Liver (tissue), 9 donors: ENCODE results near the gene NSMCE4A. TPM values are rescaled to one million over a fixed set of nuclear protein-coding genes. Genes with fewer than 3 reads are reported as not detected.
A peak's percentile ranks its signal among the peaks of the same experiment; 100 is the strongest.
"Not testable (repeated sequence)": the region's sequence is repeated elsewhere in the genome, so short reads cannot be mapped to it uniquely, and the experiment has no call there.

ENCODE experiments used
- DNase-seq: peaks from one replicate; pipeline ENCODE4 v3.0.0-alpha.2; 2017; ENCODE audit warnings: low spot score
- H3K27ac ChIP-seq, 2 donors: one replicate each; pipeline ENCODE4 v1.7.0; 2013; ENCODE audit warnings: inconsistent platforms in 2 of 2, low read length in 2 of 2, control low read depth in 1 of 2, low read depth in 1 of 2, mild to moderate bottlenecking in 1 of 2
- H3K27me3 ChIP-seq, 4 donors: one replicate each; pipeline versions ENCODE4 v1.6.1 to v1.7.0; 2013; ENCODE audit warnings: low read length in 3 of 4, inconsistent platforms in 1 of 4, mild to moderate bottlenecking in 1 of 4, moderate library complexity in 1 of 4; ENCODE audit not compliant: control insufficient read depth in 4 of 4, insufficient read depth in 4 of 4
- H3K36me3 ChIP-seq, 4 donors: one replicate each; pipeline versions ENCODE4 v1.6.1 to v1.7.0; 2013; ENCODE audit warnings: low read length in 3 of 4, mild to moderate bottlenecking in 3 of 4, low read depth in 1 of 4, moderate library complexity in 1 of 4; ENCODE audit not compliant: control insufficient read depth in 4 of 4, insufficient read depth in 3 of 4
- H3K4me1 ChIP-seq, 4 donors: one replicate each; pipeline versions ENCODE4 v1.6.1 to v1.7.0; 2013; ENCODE audit warnings: low read length in 3 of 4, mild to moderate bottlenecking in 3 of 4, moderate library complexity in 1 of 4; ENCODE audit not compliant: control insufficient read depth in 4 of 4, insufficient read depth in 4 of 4
- H3K4me3 ChIP-seq, 3 donors: one replicate each; pipeline versions ENCODE4 v1.6.1 to v1.7.0; 2013; ENCODE audit warnings: low read length in 3 of 3, control low read depth in 1 of 3, low read depth in 1 of 3, mild to moderate bottlenecking in 1 of 3
- H3K9ac ChIP-seq, 2 donors: one replicate each; pipeline ENCODE4 v1.7.0; 2013; ENCODE audit warnings: low read length in 2 of 2, mild to moderate bottlenecking in 2 of 2, moderate library complexity in 2 of 2, control low read depth in 1 of 2, low read depth in 1 of 2
- H3K9me3 ChIP-seq, 4 donors: one replicate each; pipeline versions ENCODE4 v1.6.1 to v1.7.0; 2013; ENCODE audit warnings: low read length in 3 of 4; ENCODE audit not compliant: control insufficient read depth in 4 of 4
- EGR1 ChIP-seq, 2 donors: IDR thresholded peaks; 2 replicates each; pipeline ENCODE4 v1.6.1; 2016 to 2018; ENCODE audit warnings: antibody characterized with exemption in 2 of 2, low read depth in 2 of 2
- FOXA2 ChIP-seq: IDR thresholded peaks from 2 replicates; pipeline ENCODE4 v1.6.1; 2016; ENCODE audit warnings: antibody characterized with exemption
- HNF4A ChIP-seq, 2 donors: conservative IDR thresholded peaks; 2 replicates each; pipeline ENCODE4 v1.6.1; 2016; ENCODE audit warnings: antibody characterized with exemption in 2 of 2, mild to moderate bottlenecking in 2 of 2
- HNF4G ChIP-seq: IDR thresholded peaks from 2 replicates; pipeline ENCODE4 v1.6.1; 2016; ENCODE audit warnings: antibody characterized with exemption
- JUND ChIP-seq, 2 donors: IDR thresholded peaks; 2 replicates each; pipeline ENCODE4 v1.6.1; 2016; ENCODE audit warnings: antibody characterized with exemption in 2 of 2
- NR2F2 ChIP-seq: IDR thresholded peaks from 2 replicates; pipeline ENCODE4 v1.6.1; 2016; ENCODE audit warnings: antibody characterized with exemption
- RAD21 ChIP-seq, 2 donors: IDR thresholded peaks; 2 replicates each; pipeline ENCODE4 v1.6.1; 2016; ENCODE audit warnings: antibody characterized with exemption in 2 of 2, mild to moderate bottlenecking in 2 of 2
- RXRA ChIP-seq, 2 donors: IDR thresholded peaks; 2 replicates each; pipeline ENCODE4 v1.6.1; 2017 to 2018; ENCODE audit warnings: antibody characterized with exemption in 2 of 2, mild to moderate bottlenecking in 1 of 2
- SP1 ChIP-seq: IDR thresholded peaks from 2 replicates; pipeline ENCODE4 v1.6.1; 2018; ENCODE audit warnings: antibody characterized with exemption, mild to moderate bottlenecking
- YY1 ChIP-seq: IDR thresholded peaks from 2 replicates; pipeline ENCODE4 v1.6.1; 2016; ENCODE audit warnings: antibody characterized with exemption, mild to moderate bottlenecking
- WGBS: extraction: QIAGEN DNeasy Blood & Tissue Kit; methylation state at CpG from one replicate; pipeline ENCODE4 v1.1.7; 2013; 5-methylcytosine and 5-hydroxymethylcytosine counted together
- polyA plus RNA-seq, 2 donors: library from polyadenylated mRNA; stranded (reverse) in 1 of 2; unstranded in 1 of 2; fragments of 200-250 nt in 1 of 2; fragments of >200 nt in 1 of 2; fragmentation: Nextera tagmentation in 1 of 2; extraction: Ambion mirVana in 1 of 2; gene quantifications; one replicate each; pipeline versions ENCODE4 v1.2.1 to v1.2.3, GENCODE V29; 2013 to 2015
- total RNA-seq, 2 donors: library from RNA; depleted of rRNA; stranded (reverse); fragments of >200 nt; gene quantifications; one replicate each; pipeline ENCODE4 v1.2.3, GENCODE V29; 2014
- TF ChIP-seq, protein P1 (sequence below): IDR thresholded peaks from 2 replicates; pipeline ENCODE4 v1.6.1; 2016; ENCODE audit warnings: antibody characterized with exemption
- TF ChIP-seq, protein P2 (sequence below): IDR thresholded peaks from 2 replicates; pipeline ENCODE4 v1.6.1; 2016; ENCODE audit warnings: antibody characterized with exemption
- TF ChIP-seq, protein P3 (sequence below): fragments of 150-350 bp; IDR thresholded peaks from 2 replicates; pipeline ENCODE4 v1.5.1; 2017; ENCODE audit warnings: improper control_type of control experiment, low read depth, low read length; ENCODE audit not compliant: missing input control
- TF ChIP-seq, protein P4 (sequence below): IDR thresholded peaks from 2 replicates; pipeline ENCODE4 v1.6.1; 2016; ENCODE audit warnings: antibody characterized with exemption, mild to moderate bottlenecking
- donor health status: healthy.
- donor health status: healthy.
- donor health status: healthy.
- donor health status: healthy.
- donor health status: healthy.

The NSMCE4A gene
- total and polyA plus RNA-seq, 4 donors: 16.8 to 46.5 (median 30.8) TPM

DNA sequence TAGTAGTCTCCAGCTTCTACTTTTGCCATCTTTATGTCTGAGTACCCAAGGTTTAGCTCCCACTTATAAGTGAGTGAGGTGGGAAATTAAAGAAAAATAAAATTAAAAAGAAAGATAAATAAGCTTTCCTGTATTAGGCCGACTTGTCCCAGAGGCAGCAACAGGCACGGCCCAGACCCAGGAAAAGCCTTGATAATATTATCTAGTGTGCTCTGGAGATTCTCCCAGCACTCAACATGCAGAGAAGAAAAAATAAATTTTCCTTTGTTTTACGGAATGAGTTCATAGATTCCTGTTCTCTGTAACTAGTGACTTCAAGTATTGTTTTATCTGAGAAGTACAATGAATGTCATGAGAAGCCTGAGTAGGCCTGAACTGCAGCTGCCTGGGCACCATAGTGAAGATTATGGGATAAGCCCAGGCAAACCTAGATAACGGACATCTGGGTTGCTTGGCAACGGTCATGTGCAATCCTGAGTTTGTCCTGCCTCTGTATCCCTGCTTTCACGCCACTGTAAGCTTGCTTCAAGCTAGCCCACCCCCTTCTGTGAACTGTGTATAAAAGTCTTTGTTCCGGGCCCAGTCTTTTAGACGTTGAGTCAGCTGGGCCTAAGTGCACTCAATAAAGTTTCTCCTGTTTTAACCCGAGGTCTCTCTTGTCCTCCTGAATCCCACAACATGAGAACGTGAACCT, 53.6 kb downstream of the NSMCE4A start:
- Histone ChIP-seq H3K4me1 (peaks cover 0 to 5% (median 3%) of the 10 kb centered on the region in 4 donors), H3K27ac (no peak overlapping the region), H3K9ac (no peak overlapping the region), H3K4me3 (no peak overlapping the region), H3K9me3 (no peaks in the 10 kb centered on the region), H3K27me3 (no peaks in the 10 kb centered on the region), H3K36me3 (peaks cover 5 to 33% (median 11%) of the 10 kb centered on the region in 4 donors)
- WGBS: 77% methylated on average over 10 of the region's 10 CpGs
- TF ChIP-seq, protein P1, sequence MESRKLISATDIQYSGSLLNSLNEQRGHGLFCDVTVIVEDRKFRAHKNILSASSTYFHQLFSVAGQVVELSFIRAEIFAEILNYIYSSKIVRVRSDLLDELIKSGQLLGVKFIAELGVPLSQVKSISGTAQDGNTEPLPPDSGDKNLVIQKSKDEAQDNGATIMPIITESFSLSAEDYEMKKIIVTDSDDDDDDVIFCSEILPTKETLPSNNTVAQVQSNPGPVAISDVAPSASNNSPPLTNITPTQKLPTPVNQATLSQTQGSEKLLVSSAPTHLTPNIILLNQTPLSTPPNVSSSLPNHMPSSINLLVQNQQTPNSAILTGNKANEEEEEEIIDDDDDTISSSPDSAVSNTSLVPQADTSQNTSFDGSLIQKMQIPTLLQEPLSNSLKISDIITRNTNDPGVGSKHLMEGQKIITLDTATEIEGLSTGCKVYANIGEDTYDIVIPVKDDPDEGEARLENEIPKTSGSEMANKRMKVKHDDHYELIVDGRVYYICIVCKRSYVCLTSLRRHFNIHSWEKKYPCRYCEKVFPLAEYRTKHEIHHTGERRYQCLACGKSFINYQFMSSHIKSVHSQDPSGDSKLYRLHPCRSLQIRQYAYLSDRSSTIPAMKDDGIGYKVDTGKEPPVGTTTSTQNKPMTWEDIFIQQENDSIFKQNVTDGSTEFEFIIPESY: no peak
- TF ChIP-seq JUND (IDR thresholded peaks at IDR 0.05) (no peak), FOXA2 (no peak), NR2F2 (no peak), HNF4G (no peak)
- TF ChIP-seq, protein P2, sequence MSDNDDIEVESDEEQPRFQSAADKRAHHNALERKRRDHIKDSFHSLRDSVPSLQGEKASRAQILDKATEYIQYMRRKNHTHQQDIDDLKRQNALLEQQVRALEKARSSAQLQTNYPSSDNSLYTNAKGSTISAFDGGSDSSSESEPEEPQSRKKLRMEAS: no peak
- TF ChIP-seq, protein P3, sequence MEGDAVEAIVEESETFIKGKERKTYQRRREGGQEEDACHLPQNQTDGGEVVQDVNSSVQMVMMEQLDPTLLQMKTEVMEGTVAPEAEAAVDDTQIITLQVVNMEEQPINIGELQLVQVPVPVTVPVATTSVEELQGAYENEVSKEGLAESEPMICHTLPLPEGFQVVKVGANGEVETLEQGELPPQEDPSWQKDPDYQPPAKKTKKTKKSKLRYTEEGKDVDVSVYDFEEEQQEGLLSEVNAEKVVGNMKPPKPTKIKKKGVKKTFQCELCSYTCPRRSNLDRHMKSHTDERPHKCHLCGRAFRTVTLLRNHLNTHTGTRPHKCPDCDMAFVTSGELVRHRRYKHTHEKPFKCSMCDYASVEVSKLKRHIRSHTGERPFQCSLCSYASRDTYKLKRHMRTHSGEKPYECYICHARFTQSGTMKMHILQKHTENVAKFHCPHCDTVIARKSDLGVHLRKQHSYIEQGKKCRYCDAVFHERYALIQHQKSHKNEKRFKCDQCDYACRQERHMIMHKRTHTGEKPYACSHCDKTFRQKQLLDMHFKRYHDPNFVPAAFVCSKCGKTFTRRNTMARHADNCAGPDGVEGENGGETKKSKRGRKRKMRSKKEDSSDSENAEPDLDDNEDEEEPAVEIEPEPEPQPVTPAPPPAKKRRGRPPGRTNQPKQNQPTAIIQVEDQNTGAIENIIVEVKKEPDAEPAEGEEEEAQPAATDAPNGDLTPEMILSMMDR: no peak
- no peak for DNase-seq

DNA sequence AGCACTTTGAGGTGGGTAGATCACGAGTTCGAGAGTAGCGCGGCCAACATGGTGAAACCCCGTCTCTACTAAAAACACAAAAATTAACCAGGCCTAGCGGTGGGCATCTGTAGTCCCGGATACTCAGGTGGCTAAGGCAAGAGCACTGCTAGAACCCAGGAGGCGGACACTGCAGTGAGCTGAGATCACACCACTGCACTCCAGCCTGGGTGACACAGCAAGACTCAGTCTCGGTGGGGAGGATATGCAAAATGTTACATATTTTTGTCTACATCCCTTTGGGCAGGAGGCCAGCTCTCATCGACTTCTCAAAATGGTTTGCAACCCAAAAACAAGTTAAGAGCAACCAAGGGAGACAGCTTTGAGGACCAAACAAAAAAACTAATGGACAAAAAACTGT, 55.4 kb downstream of the NSMCE4A start:
- 92% methylated on average over 10 of the region's 10 CpGs for WGBS
- DNase-seq: no peak
- H3K27ac ChIP-seq: no peak overlapping the region
- H3K4me3 ChIP-seq: no peak overlapping the region
- peaks cover 0 to 2% (median 0%) of the 10 kb centered on the region in 4 donors for H3K4me1 ChIP-seq
- peaks cover 5 to 33% (median 11%) of the 10 kb centered on the region in 4 donors for H3K36me3 ChIP-seq
- H3K9me3 ChIP-seq: no peaks in the 10 kb centered on the region
- no peak overlapping the region for H3K9ac ChIP-seq
- TF ChIP-seq RAD21 (IDR thresholded peaks at IDR 0.05): no peak
- no peaks in the 10 kb centered on the region for H3K27me3 ChIP-seq

DNA sequence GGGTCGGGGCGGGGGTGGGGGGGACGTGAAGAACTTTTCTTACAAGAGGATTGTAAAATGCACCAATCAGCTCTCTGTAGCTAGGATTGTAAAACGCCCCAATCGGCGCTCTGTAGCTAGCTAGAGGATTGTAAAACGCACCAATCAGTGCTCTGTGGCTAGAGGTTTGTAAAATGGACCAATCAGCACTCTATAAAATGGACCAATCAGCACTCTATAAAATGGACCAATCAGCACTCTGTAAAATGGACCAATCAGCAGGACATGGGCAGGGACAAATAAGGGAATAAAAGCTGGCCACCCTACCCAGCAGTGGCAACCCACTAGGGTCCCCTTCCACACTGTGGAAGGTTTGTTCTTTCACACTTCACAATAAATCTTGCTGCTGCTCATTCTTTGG, 56.2 kb downstream of the NSMCE4A start:
- WGBS: 97% methylated on average over 7 of the region's 7 CpGs

DNA sequence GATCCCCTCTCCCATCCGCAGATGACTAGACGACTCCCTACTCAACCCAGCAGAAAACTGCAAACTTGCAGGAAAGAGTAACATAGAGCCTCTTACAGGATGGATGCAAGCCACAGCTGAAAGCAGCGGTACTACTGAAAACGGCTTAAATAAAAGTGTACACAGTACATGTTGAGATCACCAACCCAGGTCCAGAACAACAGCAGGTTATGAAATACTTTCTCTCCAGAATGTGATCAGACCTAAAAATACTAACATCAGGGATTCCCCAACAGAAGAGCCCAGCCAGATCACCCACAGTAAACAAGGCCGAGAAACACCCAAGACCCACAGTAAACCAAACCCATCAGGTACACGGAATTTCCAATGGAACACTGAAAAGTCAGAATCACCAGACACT, 60.4 kb downstream of the NSMCE4A start:
- 70% methylated on average over 6 of the region's 6 CpGs for WGBS
- no peaks in the 10 kb centered on the region for H3K9me3 ChIP-seq
- H3K9ac ChIP-seq: no peak overlapping the region
- H3K36me3 ChIP-seq: peaks cover 5 to 24% (median 16%) of the 10 kb centered on the region in 4 donors
- H3K4me3 ChIP-seq: no peak overlapping the region
- TF ChIP-seq EGR1 (IDR thresholded peaks at IDR 0.05; ENCODE audit: low read depth in 2 of 2): no peak
- no peak for TF ChIP-seq RXRA (IDR thresholded peaks at IDR 0.05)
- no peak for TF ChIP-seq JUND (IDR thresholded peaks at IDR 0.05)
- TF ChIP-seq, protein P4, sequence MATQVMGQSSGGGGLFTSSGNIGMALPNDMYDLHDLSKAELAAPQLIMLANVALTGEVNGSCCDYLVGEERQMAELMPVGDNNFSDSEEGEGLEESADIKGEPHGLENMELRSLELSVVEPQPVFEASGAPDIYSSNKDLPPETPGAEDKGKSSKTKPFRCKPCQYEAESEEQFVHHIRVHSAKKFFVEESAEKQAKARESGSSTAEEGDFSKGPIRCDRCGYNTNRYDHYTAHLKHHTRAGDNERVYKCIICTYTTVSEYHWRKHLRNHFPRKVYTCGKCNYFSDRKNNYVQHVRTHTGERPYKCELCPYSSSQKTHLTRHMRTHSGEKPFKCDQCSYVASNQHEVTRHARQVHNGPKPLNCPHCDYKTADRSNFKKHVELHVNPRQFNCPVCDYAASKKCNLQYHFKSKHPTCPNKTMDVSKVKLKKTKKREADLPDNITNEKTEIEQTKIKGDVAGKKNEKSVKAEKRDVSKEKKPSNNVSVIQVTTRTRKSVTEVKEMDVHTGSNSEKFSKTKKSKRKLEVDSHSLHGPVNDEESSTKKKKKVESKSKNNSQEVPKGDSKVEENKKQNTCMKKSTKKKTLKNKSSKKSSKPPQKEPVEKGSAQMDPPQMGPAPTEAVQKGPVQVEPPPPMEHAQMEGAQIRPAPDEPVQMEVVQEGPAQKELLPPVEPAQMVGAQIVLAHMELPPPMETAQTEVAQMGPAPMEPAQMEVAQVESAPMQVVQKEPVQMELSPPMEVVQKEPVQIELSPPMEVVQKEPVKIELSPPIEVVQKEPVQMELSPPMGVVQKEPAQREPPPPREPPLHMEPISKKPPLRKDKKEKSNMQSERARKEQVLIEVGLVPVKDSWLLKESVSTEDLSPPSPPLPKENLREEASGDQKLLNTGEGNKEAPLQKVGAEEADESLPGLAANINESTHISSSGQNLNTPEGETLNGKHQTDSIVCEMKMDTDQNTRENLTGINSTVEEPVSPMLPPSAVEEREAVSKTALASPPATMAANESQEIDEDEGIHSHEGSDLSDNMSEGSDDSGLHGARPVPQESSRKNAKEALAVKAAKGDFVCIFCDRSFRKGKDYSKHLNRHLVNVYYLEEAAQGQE: no peak
- TF ChIP-seq HNF4A (conservative IDR thresholded peaks at IDR 0.05): peak in 1 of 2 donors; percentile 12
- TF ChIP-seq HNF4G: no peak
- TF ChIP-seq YY1: no peak
- no peak for TF ChIP-seq SP1
- H3K27me3 ChIP-seq: no peaks in the 10 kb centered on the region
- peaks cover 0 to 2% (median 0%) of the 10 kb centered on the region in 4 donors for H3K4me1 ChIP-seq
- peak overlapping the region in 1 of 2 donors; percentile 38 for H3K27ac ChIP-seq
- no peak for DNase-seq

More for the DNA sequence above, 56.2 kb downstream of the NSMCE4A start:
- H3K9ac ChIP-seq, H3K27ac ChIP-seq, H3K9me3 ChIP-seq, H3K27me3 ChIP-seq, DNase-seq, H3K4me3 ChIP-seq, H3K4me1 ChIP-seq: not testable (repeated sequence)
- peaks cover 5 to 35% (median 12%) of the 10 kb centered on the region in 4 donors for H3K36me3 ChIP-seq
